Tibial artery (tissue), 4 donors: ENCODE measurements around the gene IMMP2L.
"Not testable (repeated sequence)": the region's sequence is repeated elsewhere in the genome, so short reads cannot be mapped to it uniquely, and the experiment has no call there.

ENCODE experiments used
- DNase-seq, 2 donors: peaks; one replicate each; pipeline ENCODE4 v3.0.0-alpha.2; 2019
- H3K27ac ChIP-seq, 2 donors: fragments of 200-600 bp; sonication (generic) in 1 of 2; 1 replicate in 1 of 2; 2 replicates in 1 of 2; pipeline ENCODE4 v1.5.1; 2018 to 2019; ENCODE audit warnings: mild to moderate bottlenecking in 1 of 2
- H3K27me3 ChIP-seq, 2 donors: fragments of 200-600 bp; sonication (generic) in 1 of 2; one replicate each; pipeline versions ENCODE4 v1.5.1 to v1.6.0; 2016 to 2019
- H3K36me3 ChIP-seq, 3 donors: fragments of 200-600 bp; sonication (generic) in 2 of 3; one replicate each; pipeline ENCODE4 v1.5.1; 2016 to 2019; ENCODE audit warnings: mild to moderate bottlenecking in 2 of 3
- H3K4me1 ChIP-seq, 4 donors: fragments of 200-600 bp; sonication (generic) in 2 of 4; 1 replicate in 3 of 4; 2 replicates in 1 of 4; pipeline ENCODE4 v1.5.1; 2016 to 2019
- H3K4me3 ChIP-seq, 2 donors: fragments of 200-600 bp; sonication (generic) in 1 of 2; 1 replicate in 1 of 2; 2 replicates in 1 of 2; pipeline ENCODE4 v1.5.1; 2018 to 2019; ENCODE audit warnings: mild to moderate bottlenecking in 2 of 2
- H3K9me3 ChIP-seq, 3 donors: fragments of 200-600 bp; sonication (generic) in 1 of 3; one replicate each; pipeline ENCODE4 v1.5.1; 2016 to 2019
- CTCF ChIP-seq, 2 experiments: fragments of 200-600 bp in 1 of 2; fragments of 450-650 bp in 1 of 2; IDR thresholded peaks; one replicate each; pipeline ENCODE4 v1.5.1; 2017 to 2019; ENCODE audit warnings: antibody characterized with exemption in 2 of 2, mild to moderate bottlenecking in 1 of 2, moderate library complexity in 1 of 2
- intact Hi-C: fragments of 100-400 bp; cut with DNase I; formaldehyde crosslinking; loops from one replicate; pipeline ENCODE4 v1.15.0; 2023; ENCODE audit warnings: low total_unique reads

IMMP2L gene

GRCh38 chr7:111510584-111511378, 51.5 kb downstream of the IMMP2L start:
- no peaks in the 10 kb centered on the region for H3K9me3 ChIP-seq
- H3K36me3 ChIP-seq = peaks cover 0 to 4% (median 0%) of the 10 kb centered on the region in 3 donors
- no peaks in the 10 kb centered on the region for H3K27me3 ChIP-seq
- H3K4me1 ChIP-seq = no peaks in the 10 kb centered on the region
- DNase-seq = no peak
- no peak for TF ChIP-seq CTCF (IDR thresholded peaks at IDR 0.05)
- intact Hi-C loops = no loop called here
- no peak overlapping the region for H3K4me3 ChIP-seq
- H3K27ac ChIP-seq = no peak overlapping the region

GRCh38 chr7:111510062-111510461, 52.2 kb downstream of the IMMP2L start:
- intact Hi-C loops = no loop called here
- H3K4me1 ChIP-seq = no peaks in the 10 kb centered on the region
- H3K36me3 ChIP-seq = peaks cover 0 to 4% (median 0%) of the 10 kb centered on the region in 3 donors
- H3K27me3 ChIP-seq = no peaks in the 10 kb centered on the region
- no peak for DNase-seq
- H3K27ac ChIP-seq = no peak overlapping the region
- no peak for TF ChIP-seq CTCF (IDR thresholded peaks at IDR 0.05)
- H3K4me3 ChIP-seq = no peak overlapping the region
- H3K9me3 ChIP-seq = no peaks in the 10 kb centered on the region

GRCh38 chr7:111509288-111509687, 53.0 kb downstream of the IMMP2L start:
- no peaks in the 10 kb centered on the region for H3K27me3 ChIP-seq
- H3K4me1 ChIP-seq = no peaks in the 10 kb centered on the region
- no peak overlapping the region for H3K27ac ChIP-seq
- no peak overlapping the region for H3K4me3 ChIP-seq
- no peak for TF ChIP-seq CTCF (IDR thresholded peaks at IDR 0.05)
- intact Hi-C loops = no loop called here
- H3K9me3 ChIP-seq = no peaks in the 10 kb centered on the region
- no peak for DNase-seq
- peaks cover 0 to 4% (median 0%) of the 10 kb centered on the region in 3 donors for H3K36me3 ChIP-seq

GRCh38 chr7:111508387-111508786, 53.9 kb downstream of the IMMP2L start:
- no peak overlapping the region for H3K4me3 ChIP-seq
- H3K9me3 ChIP-seq = no peaks in the 10 kb centered on the region
- DNase-seq = no peak
- no peak overlapping the region for H3K27ac ChIP-seq
- TF ChIP-seq CTCF (IDR thresholded peaks at IDR 0.05) = no peak
- H3K4me1 ChIP-seq = no peaks in the 10 kb centered on the region
- H3K27me3 ChIP-seq = no peaks in the 10 kb centered on the region
- peaks cover 0 to 4% (median 0%) of the 10 kb centered on the region in 3 donors for H3K36me3 ChIP-seq
- intact Hi-C loops = no loop called here

GRCh38 chr7:111505422-111505821, 56.9 kb downstream of the IMMP2L start:
- H3K4me1 ChIP-seq, H3K4me3 ChIP-seq, H3K9me3 ChIP-seq, H3K27ac ChIP-seq, H3K36me3 ChIP-seq, intact Hi-C loops, H3K27me3 ChIP-seq, DNase-seq: not testable (repeated sequence)

GRCh38 chr7:111501799-111502198, 60.5 kb downstream of the IMMP2L start:
- H3K27ac ChIP-seq, H3K36me3 ChIP-seq, intact Hi-C loops, H3K4me1 ChIP-seq, DNase-seq, H3K4me3 ChIP-seq, H3K9me3 ChIP-seq, H3K27me3 ChIP-seq: not testable (repeated sequence)
